GM12801 (cell line): Measurements from ENCODE around the gene CEBPE.

Experiments used
- CTCF ChIP-seq: IDR thresholded peaks from one replicate; pipeline ENCODE4 v1.5.1; 2011; ENCODE audit warnings: control low read depth; ENCODE audit not compliant: insufficient read length; ENCODE audit errors: extremely low read depth

Gene CEBPE

DNA sequence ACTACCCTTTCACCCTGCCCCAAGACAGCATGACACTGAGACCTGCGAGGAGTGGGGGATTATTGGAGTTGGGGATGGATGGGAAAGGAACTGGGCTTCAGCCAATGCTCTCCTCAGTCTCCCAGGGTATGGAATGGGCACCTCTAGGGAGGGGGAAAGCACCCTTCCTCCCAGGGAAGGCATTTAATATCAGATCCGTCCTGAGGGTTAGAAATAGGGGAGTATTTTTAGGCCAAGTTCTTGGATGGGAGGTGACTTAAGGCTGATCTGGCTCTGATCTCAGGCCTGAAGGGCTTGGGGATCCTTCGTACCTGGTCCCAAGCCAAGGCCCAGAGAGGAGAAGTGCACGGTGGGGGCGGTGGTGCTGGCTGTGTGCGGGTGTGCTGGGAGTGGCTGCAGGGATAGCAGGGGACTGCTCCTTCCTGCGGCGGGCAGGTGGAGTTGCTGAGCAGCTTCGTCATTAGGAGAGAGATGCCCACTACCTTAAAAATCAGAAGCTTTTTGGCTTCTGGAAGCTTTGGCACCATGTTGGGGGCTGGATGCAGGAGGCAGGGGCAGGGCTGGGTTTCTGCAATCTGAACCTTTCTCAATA is 7.0 kb upstream of the CEBPE start:
- TF ChIP-seq CTCF = no peak

- TF ChIP-seq CTCF = no peak
These were observed 6.0 kb upstream of the CEBPE start for GRCh38 chr14:23125011-23125410.

- TF ChIP-seq CTCF = no peak
These were observed 5.4 kb upstream of the CEBPE start for GRCh38 chr14:23124337-23124954.

DNA sequence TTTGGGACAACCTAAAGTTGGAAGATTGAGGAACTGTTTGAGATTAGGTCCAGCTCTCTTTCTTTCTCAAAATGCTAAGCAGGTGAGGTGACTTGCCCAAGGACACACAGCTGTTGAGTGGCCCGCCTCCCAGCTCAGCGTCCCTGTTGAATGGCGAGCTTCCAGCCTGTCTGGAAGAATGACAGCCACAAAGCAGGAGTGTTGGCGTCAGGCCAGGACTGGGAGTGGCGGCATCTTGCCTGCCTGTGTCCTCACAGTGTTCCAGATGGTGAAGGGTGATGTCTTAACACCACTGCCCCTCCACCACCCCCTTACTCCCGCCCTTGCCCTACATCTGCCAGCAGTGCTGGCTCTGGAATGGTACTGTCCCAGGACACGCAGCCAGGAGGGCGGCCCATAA is 4.4 kb upstream of the CEBPE start:
- no peak for TF ChIP-seq CTCF

GRCh38 chr14:23122086-23122485 is 3.0 kb upstream of the CEBPE start:
- TF ChIP-seq CTCF = no peak

GRCh38 chr14:23121361-23121771 is 2.3 kb upstream of the CEBPE start:
- TF ChIP-seq CTCF = no peak

GRCh38 chr14:23120541-23121251 is 1.6 kb upstream of the CEBPE start:
- peak; percentile 89 for TF ChIP-seq CTCF
